CD4-positive, alpha-beta memory T cell (primary cell): Measurements from ENCODE around the gene ACO1. TPM values are rescaled to one million over a fixed set of nuclear protein-coding genes. Genes with fewer than 3 reads are reported as not detected.

Experiments
- CTCF ChIA-PET: fragments of 350-600 bp; sonication (Branson Sonifier 250); formaldehyde crosslinking; loops from one replicate; lab custom pipeline; 2021; ENCODE audit warnings: inconsistent platforms; ENCODE audit not compliant: partially characterized antibody; lab: Charles Lee
- POLR2A ChIA-PET: fragments of 350-600 bp; sonication (Branson Sonifier 250); formaldehyde crosslinking; loops from one replicate; lab custom pipeline; 2021; ENCODE audit not compliant: partially characterized antibody; lab: Charles Lee
- DNase-seq, 5 donors: peaks; one replicate each; pipeline versions ENCODE4 v3.0.0 to v3.0.0-alpha.2; 2020 to 2022; ENCODE audit warnings: mixed read lengths in 1 of 5
- H3K27ac ChIP-seq: one replicate; pipeline ENCODE4 v1.7.0; 2013; ENCODE audit warnings: low read depth, low read length
- H3K27me3 ChIP-seq: 2 replicates; pipeline ENCODE4 v1.7.0; 2013; ENCODE audit warnings: mild to moderate bottlenecking, low read length, moderate library complexity; ENCODE audit not compliant: insufficient read depth
- H3K36me3 ChIP-seq: 2 replicates; pipeline ENCODE4 v1.7.0; 2013; ENCODE audit warnings: mild to moderate bottlenecking, low read length, moderate library complexity; ENCODE audit not compliant: insufficient read depth
- H3K4me1 ChIP-seq: 2 replicates; pipeline ENCODE4 v1.7.0; 2013; ENCODE audit warnings: mild to moderate bottlenecking, low read length, moderate library complexity; ENCODE audit not compliant: insufficient read depth
- H3K4me3 ChIP-seq, 2 donors: one replicate each; pipeline ENCODE4 v1.7.0; 2013; ENCODE audit warnings: low read length in 2 of 2, mild to moderate bottlenecking in 1 of 2
- H3K9me3 ChIP-seq, 2 donors: one replicate each; pipeline ENCODE4 v1.7.0; 2013; ENCODE audit warnings: low read length in 2 of 2, control low read depth in 1 of 2; ENCODE audit not compliant: control insufficient read depth in 1 of 2
- H3K27ac Mint-ChIP-seq, 7 donors: one replicate each; pipeline ENCODE4 v1.8.0; 2020 to 2021; ENCODE audit warnings: mixed read lengths in 7 of 7, mild to moderate bottlenecking in 6 of 7, inconsistent platforms in 3 of 7, moderate library complexity in 3 of 7
- H3K27me3 Mint-ChIP-seq, 2 donors: one replicate each; pipeline ENCODE4 v1.8.0; 2020 to 2021; ENCODE audit warnings: mixed read lengths in 2 of 2
- H3K36me3 Mint-ChIP-seq, 2 donors: one replicate each; pipeline ENCODE4 v1.8.0; 2020 to 2021; ENCODE audit warnings: mixed read lengths in 2 of 2, inconsistent platforms in 1 of 2, mild to moderate bottlenecking in 1 of 2
- H3K4me1 Mint-ChIP-seq, 4 donors: one replicate each; pipeline ENCODE4 v1.8.0; 2020 to 2021; ENCODE audit warnings: mixed read lengths in 4 of 4, mild to moderate bottlenecking in 1 of 4
- H3K4me3 Mint-ChIP-seq, 8 donors: one replicate each; pipeline ENCODE4 v1.8.0; 2020 to 2021; ENCODE audit warnings: mixed read lengths in 8 of 8, mild to moderate bottlenecking in 7 of 8, moderate library complexity in 6 of 8, inconsistent platforms in 3 of 8
- H3K9me3 Mint-ChIP-seq, 8 donors: one replicate each; pipeline ENCODE4 v1.8.0; 2020 to 2021; ENCODE audit warnings: mixed read lengths in 8 of 8, mild to moderate bottlenecking in 5 of 8, inconsistent platforms in 3 of 8, moderate library complexity in 1 of 8
- intact Hi-C: fragments of 100-400 bp; cut with micrococcal nuclease; formaldehyde crosslinking; loops from one replicate; pipeline ENCODE4 v1.15.1; 2023
- polyA plus RNA-seq, 2 donors: library from polyadenylated mRNA; unstranded; fragments of 300-500 nt; fragmentation: Illumina TruSeq; gene quantifications; one replicate each; pipeline ENCODE4 v1.2.3, GENCODE V29; 2021
- total RNA-seq, 2 experiments: library from RNA; stranded (reverse); gene quantifications; one replicate each; pipeline ENCODE4 v1.2.3, GENCODE V29; 2021

The ACO1 gene
- total and polyA plus RNA-seq, 4 experiments from 2014 or later = 7.9 to 11.9 (median 9.2) TPM

DNA sequence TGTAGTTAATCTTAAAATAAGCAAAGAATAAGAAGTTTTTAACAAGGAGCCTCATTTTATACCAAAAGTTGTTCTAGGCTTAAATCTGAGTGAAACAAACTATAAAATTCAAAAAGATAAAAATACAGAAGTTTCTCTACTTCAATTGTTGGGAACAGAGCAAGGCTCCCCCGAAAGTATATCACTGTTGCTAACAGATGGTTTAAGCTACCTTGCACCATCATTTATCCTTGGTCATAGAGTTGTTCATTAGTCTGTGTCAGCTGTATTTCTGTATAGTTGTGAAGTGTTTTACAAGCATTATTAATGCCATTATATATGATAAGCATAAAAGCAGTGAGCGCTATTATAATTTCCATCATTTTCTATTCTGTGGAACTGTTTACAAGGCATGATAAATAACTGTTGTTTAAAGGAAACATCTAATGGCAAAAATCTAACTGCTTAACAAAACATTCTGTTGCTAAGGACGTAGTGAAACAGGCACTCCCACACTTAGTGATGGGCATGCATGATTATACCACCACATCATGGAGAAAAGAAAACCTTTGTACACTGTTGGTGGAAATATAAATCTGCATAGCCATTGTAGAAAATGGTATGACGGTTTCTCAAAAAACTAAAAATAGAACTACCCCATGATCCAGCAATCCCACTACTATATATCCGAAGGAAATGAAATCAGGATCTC lies 23.3 kb upstream of the ACO1 start:
- Histone ChIP-seq H3K27me3 (no peaks in the 10 kb centered on the region), H3K27ac (no peak overlapping the region), H3K36me3 (no peaks in the 10 kb centered on the region), H3K4me1 (no peaks in the 10 kb centered on the region), H3K9me3 (no peaks in the 10 kb centered on the region), H3K4me3 (no peak overlapping the region)
- no peak overlapping the region for H3K4me3 Mint-ChIP-seq
- H3K9me3 Mint-ChIP-seq = no peaks in the 10 kb centered on the region
- no peaks in the 10 kb centered on the region for H3K36me3 Mint-ChIP-seq
- no peak overlapping the region for H3K27ac Mint-ChIP-seq
- CTCF ChIA-PET = no interaction called here
- POLR2A ChIA-PET = no interaction called here
- no peak for DNase-seq
- intact Hi-C loops = no loop called here
- peaks cover 15% of the 10 kb centered on the region in 2 donors for H3K27me3 Mint-ChIP-seq
- no peaks in the 10 kb centered on the region for H3K4me1 Mint-ChIP-seq

DNA sequence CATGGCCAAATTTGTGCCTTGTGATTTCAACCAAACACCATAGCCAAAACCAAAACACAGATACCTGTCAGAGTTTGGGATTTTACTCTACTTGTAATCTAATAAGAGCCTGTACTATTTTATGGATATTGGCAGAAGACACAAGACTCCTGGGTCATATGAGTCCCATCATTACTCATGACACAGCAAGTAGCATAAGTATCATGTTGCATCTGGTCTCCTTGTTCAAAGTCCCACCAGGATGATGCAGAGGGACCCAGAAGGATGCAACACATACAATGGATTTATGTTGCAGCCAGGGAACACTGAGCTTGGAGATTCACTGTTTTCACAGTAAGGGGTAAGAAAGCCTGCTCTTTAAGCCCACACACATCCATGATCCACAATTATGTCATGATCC lies 13.2 kb upstream of the ACO1 start:
- H3K4me1 Mint-ChIP-seq = no peaks in the 10 kb centered on the region
- Histone ChIP-seq H3K36me3 (no peaks in the 10 kb centered on the region), H3K27ac (no peak overlapping the region), H3K4me3 (no peak overlapping the region), H3K4me1 (no peaks in the 10 kb centered on the region), H3K27me3 (no peaks in the 10 kb centered on the region), H3K9me3 (no peaks in the 10 kb centered on the region)
- DNase-seq = no peak
- intact Hi-C loops = no loop called here
- peaks cover 0 to 10% (median 4%) of the 10 kb centered on the region in 8 donors for H3K9me3 Mint-ChIP-seq
- peaks cover 0 to 4% of the 10 kb centered on the region in 2 donors for H3K27me3 Mint-ChIP-seq
- H3K36me3 Mint-ChIP-seq = no peaks in the 10 kb centered on the region
- H3K4me3 Mint-ChIP-seq = no peak overlapping the region
- no peak overlapping the region for H3K27ac Mint-ChIP-seq
- ChIA-PET POLR2A (no interaction called here), CTCF (interaction anchor here (0.5 kb wide), 1 partner anchor 579 kb away, joined by 4 read pairs; no protein-coding TSS in a partner anchor)

DNA sequence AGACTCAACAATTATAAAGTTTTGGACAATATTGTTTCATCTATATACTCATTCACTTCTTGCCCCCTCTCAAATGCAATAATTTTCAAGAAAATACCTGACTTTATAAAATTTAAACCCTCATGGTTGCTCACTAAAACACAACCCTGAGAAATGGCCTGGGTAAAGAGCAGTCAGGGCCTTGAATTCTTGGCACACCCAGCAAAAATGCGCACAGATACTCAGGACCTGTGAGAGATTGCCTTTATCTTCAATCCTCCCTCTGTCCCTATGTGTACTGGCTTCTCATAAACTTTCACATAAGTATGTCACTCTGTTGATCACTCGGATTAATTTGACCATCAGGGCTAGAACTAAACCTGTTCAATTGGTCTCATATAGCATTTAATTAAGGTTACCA lies 12.8 kb upstream of the ACO1 start:
- no peak for DNase-seq
- Histone ChIP-seq H3K9me3 (no peaks in the 10 kb centered on the region), H3K36me3 (no peaks in the 10 kb centered on the region), H3K27ac (no peak overlapping the region), H3K4me1 (no peaks in the 10 kb centered on the region), H3K27me3 (no peaks in the 10 kb centered on the region), H3K4me3 (no peak overlapping the region)
- Mint-ChIP-seq H3K27me3 (peaks cover 0 to 4% of the 10 kb centered on the region in 2 donors), H3K4me1 (no peaks in the 10 kb centered on the region), H3K36me3 (no peaks in the 10 kb centered on the region), H3K9me3 (peaks cover 0 to 10% (median 4%) of the 10 kb centered on the region in 8 donors), H3K27ac (no peak overlapping the region), H3K4me3 (no peak overlapping the region)
- ChIA-PET POLR2A (no interaction called here), CTCF (no interaction called here)
- intact Hi-C loops = no loop called here

DNA sequence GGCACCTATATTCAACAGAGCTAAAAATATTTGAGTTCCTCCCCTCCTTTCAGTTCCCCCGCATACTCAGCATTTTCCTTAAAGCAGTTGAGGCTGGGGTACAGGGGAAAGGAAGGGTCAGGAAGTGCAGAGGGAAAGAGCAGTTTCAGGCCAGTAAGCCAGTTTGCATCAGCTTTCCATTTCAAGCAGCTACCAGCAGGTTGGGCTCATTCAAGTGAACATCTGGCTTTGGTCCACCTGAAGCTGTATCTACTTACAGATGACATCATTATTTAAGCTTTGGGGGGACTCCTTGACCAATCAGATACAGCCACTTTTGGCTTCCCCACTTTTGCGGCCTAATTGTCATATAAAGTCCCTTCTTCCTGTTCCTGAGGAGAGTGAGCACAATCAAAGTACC lies 8.2 kb upstream of the ACO1 start:
- H3K4me1 ChIP-seq = peaks cover 9% of the 10 kb centered on the region
- peaks cover 0 to 2% (median 0%) of the 10 kb centered on the region in 8 donors for H3K9me3 Mint-ChIP-seq
- intact Hi-C loops = no loop called here
- no peaks in the 10 kb centered on the region for H3K36me3 Mint-ChIP-seq
- H3K4me3 Mint-ChIP-seq = no peak overlapping the region
- H3K9me3 ChIP-seq = no peaks in the 10 kb centered on the region
- no peaks in the 10 kb centered on the region for H3K36me3 ChIP-seq
- H3K4me1 Mint-ChIP-seq = peaks cover 7 to 9% (median 9%) of the 10 kb centered on the region in 4 donors
- DNase-seq = no peak
- ChIA-PET CTCF (interaction anchor here (0.9 to 7.4 kb wide), 7 partner anchors 8 to 592 kb away, joined by 3 to 659 read pairs (median 75); partner anchors contain the start of genes ACO1, NDUFB6 and RIGI), POLR2A (interaction anchor here (1.6 kb wide), 1 partner anchor 203 kb away, joined by 3 read pairs; no protein-coding TSS in a partner anchor)
- no peaks in the 10 kb centered on the region for H3K27me3 ChIP-seq
- H3K27ac Mint-ChIP-seq = no peak overlapping the region
- peaks cover 0 to 2% of the 10 kb centered on the region in 2 donors for H3K27me3 Mint-ChIP-seq
- H3K27ac ChIP-seq = no peak overlapping the region
- no peak overlapping the region for H3K4me3 ChIP-seq

DNA sequence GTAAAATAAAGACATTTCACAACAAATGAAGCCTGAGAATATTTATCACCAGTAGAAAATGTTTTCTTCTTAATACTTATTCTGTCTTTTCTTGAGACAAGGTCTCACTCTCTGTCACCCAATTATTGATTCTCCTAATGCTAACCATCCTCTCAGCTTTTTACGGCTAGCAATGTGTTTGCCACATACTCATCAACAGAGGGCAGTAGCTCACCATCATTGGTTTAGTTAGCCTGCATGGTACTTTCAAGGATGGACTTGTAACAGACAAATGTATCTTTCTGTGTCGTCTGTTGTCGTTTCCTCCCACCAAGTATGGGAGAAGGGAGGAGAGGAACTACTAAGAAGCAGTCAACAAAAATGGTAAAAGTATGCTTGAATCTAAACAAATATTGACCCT lies 5.9 kb upstream of the ACO1 start:
- peaks cover 9 to 11% (median 10%) of the 10 kb centered on the region in 4 donors for H3K4me1 Mint-ChIP-seq
- Histone ChIP-seq H3K27ac (no peak overlapping the region), H3K9me3 (no peaks in the 10 kb centered on the region), H3K27me3 (no peaks in the 10 kb centered on the region), H3K4me3 (no peak overlapping the region), H3K36me3 (no peaks in the 10 kb centered on the region), H3K4me1 (peaks cover 10% of the 10 kb centered on the region)
- POLR2A ChIA-PET = interaction anchor here (1.1 to 4.1 kb wide), 9 partner anchors 147 to 590 kb away, joined by 3 to 48 read pairs (median 9); partner anchors contain the start of genes NDUFB6, RIGI, SMIM27 and TOPORS
- peak overlapping the region in 4 of 7 donors; percentile 4 to 72 (median 45) for H3K27ac Mint-ChIP-seq
- peaks cover 0 to 3% (median 0%) of the 10 kb centered on the region in 8 donors for H3K9me3 Mint-ChIP-seq
- CTCF ChIA-PET = interaction anchor here (0.7 to 7.4 kb wide), 38 partner anchors 9 to 595 kb away, joined by 3 to 659 read pairs (median 6); partner anchors contain the start of genes NDUFB6, RIGI, SMIM27 and TOPORS
- H3K36me3 Mint-ChIP-seq = no peaks in the 10 kb centered on the region
- DNase-seq = peak; percentile 56 to 66 (median 63)
- H3K4me3 Mint-ChIP-seq = peak overlapping the region in 2 of 8 donors; percentile 11 to 46
- intact Hi-C loops = no loop called here
- peaks cover 3 to 7% of the 10 kb centered on the region in 2 donors for H3K27me3 Mint-ChIP-seq

DNA sequence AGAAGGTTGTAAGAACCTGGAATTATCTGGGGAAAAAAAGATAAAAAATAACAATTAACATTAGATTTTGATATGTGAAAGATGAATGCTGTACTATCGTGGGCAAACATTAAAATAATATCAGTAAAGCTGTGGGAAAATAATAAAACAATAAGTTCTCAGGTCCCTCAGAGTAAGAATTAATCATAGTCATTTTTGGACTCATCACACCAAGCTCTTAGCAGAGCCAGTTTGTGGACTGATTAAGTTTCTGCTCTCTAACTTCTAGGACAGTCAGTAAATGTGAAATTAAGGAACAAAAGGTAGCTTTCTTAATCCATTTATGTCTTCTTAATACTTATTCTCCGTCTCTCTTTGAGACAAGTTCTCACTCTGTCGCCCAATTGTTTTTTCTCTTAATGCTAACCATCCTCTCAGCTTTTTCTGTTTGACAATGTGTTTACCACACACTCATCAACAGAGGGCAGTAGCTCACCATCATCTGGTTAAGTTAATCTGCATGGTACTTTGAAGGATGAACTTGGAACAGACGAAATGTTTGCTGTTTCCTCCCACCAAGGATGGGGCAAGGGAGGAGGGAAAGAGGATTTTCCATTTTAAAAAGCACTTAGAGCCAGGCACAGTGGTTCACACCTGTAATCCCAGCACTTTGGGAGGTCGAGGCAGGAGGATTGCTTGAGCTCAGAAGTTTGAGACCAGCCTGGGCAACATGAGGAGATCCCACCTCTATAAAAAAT lies 5.3 kb upstream of the ACO1 start:
- intact Hi-C loops = loop anchor here (1.0 kb wide), 5 partner anchors 53 to 589 kb away; partner anchors contain the start of gene RIGI
- CTCF ChIA-PET = interaction anchor here (0.6 to 7.4 kb wide), 46 partner anchors 9 to 634 kb away, joined by 3 to 659 read pairs (median 6); partner anchors contain the start of genes NDUFB6, RIGI, SMIM27 and TOPORS
- peaks cover 14% of the 10 kb centered on the region for H3K4me1 ChIP-seq
- Mint-ChIP-seq H3K4me1 (peaks cover 14 to 16% (median 15%) of the 10 kb centered on the region in 4 donors), H3K27me3 (peaks cover 3 to 7% of the 10 kb centered on the region in 2 donors), H3K9me3 (peaks cover 0 to 4% (median 0%) of the 10 kb centered on the region in 8 donors), H3K36me3 (no peaks in the 10 kb centered on the region), H3K27ac (peak overlapping the region in 4 of 7 donors; percentile 1 to 91 (median 68)), H3K4me3 (peak overlapping the region in 3 of 8 donors; percentile 2 to 68 (median 11))
- no peaks in the 10 kb centered on the region for H3K9me3 ChIP-seq
- DNase-seq = peak; percentile 70 to 76 (median 73)
- no peaks in the 10 kb centered on the region for H3K36me3 ChIP-seq
- POLR2A ChIA-PET = interaction anchor here (0.5 to 4.1 kb wide), 13 partner anchors 53 to 589 kb away, joined by 3 to 48 read pairs (median 6); partner anchors contain the start of genes NDUFB6, RIGI, SMIM27 and TOPORS
- no peaks in the 10 kb centered on the region for H3K27me3 ChIP-seq
- H3K27ac ChIP-seq = no peak overlapping the region
- no peak overlapping the region for H3K4me3 ChIP-seq
